ENCODE data around the gene TMEM45A.
"Not testable (repeated sequence)": the region's sequence is repeated elsewhere in the genome, so short reads cannot be mapped to it uniquely, and the experiment has no call there.

The TMEM45A gene

GRCh38 chr3:100483529-100483928 is 8.9 kb upstream of the TMEM45A start:
- DNase-seq (ENCODE audit: low read depth): no peak

GRCh38 chr3:100486808-100487207 is 5.6 kb upstream of the TMEM45A start:
- DNase-seq (ENCODE audit: low read depth): no peak

GRCh38 chr3:100489118-100489517 is 3.3 kb upstream of the TMEM45A start:
- no peak for DNase-seq (ENCODE audit: low read depth)

- no peak for DNase-seq (ENCODE audit: low read depth)
Measured at GRCh38 chr3:100496711-100497261, 4.4 kb downstream of the TMEM45A start.

- no peak for DNase-seq (ENCODE audit: low read depth)
Measured at GRCh38 chr3:100499651-100500050, 7.2 kb downstream of the TMEM45A start.

GRCh38 chr3:100500320-100500880 is 8.0 kb downstream of the TMEM45A start:
- DNase-seq (ENCODE audit: low read depth): no peak

- DNase-seq (ENCODE audit: low read depth): no peak
Measured at GRCh38 chr3:100503448-100503847, 11.0 kb downstream of the TMEM45A start.

- DNase-seq (ENCODE audit: low read depth): no peak
Measured at GRCh38 chr3:100506355-100506754, 13.9 kb downstream of the TMEM45A start.

GRCh38 chr3:100509818-100510217 is 17.4 kb downstream of the TMEM45A start:
- DNase-seq (ENCODE audit: low read depth): not testable (repeated sequence)

- DNase-seq (ENCODE audit: low read depth): no peak
Measured at GRCh38 chr3:100516232-100516631, 23.8 kb downstream of the TMEM45A start.

GRCh38 chr3:100516838-100517237 is 24.4 kb downstream of the TMEM45A start:
- no peak for DNase-seq (ENCODE audit: low read depth)

GRCh38 chr3:100517276-100517675 is 24.9 kb downstream of the TMEM45A start:
- DNase-seq (ENCODE audit: low read depth): no peak

- DNase-seq (ENCODE audit: low read depth): no peak
Measured at GRCh38 chr3:100518244-100518643, 25.8 kb downstream of the TMEM45A start.

- no peak for DNase-seq (ENCODE audit: low read depth)
Measured at GRCh38 chr3:100518983-100519382, 26.6 kb downstream of the TMEM45A start.

GRCh38 chr3:100521439-100521845 is 29.0 kb downstream of the TMEM45A start:
- DNase-seq (ENCODE audit: low read depth): no peak

- DNase-seq (ENCODE audit: low read depth): no peak
Measured at GRCh38 chr3:100522125-100522524, 29.7 kb downstream of the TMEM45A start.

GRCh38 chr3:100523050-100523760 is 30.8 kb downstream of the TMEM45A start:
- no peak for DNase-seq (ENCODE audit: low read depth)

- no peak for DNase-seq (ENCODE audit: low read depth)
Measured at GRCh38 chr3:100525753-100526612, 33.6 kb downstream of the TMEM45A start.

GRCh38 chr3:100526613-100527346 is 34.4 kb downstream of the TMEM45A start:
- no peak for DNase-seq (ENCODE audit: low read depth)

- DNase-seq (ENCODE audit: low read depth): no peak
Measured at GRCh38 chr3:100527347-100527735, 34.9 kb downstream of the TMEM45A start.

- DNase-seq (ENCODE audit: low read depth): no peak
Measured at GRCh38 chr3:100531093-100531492, 38.7 kb downstream of the TMEM45A start.

GRCh38 chr3:100532411-100532810 is 40.0 kb downstream of the TMEM45A start:
- DNase-seq (ENCODE audit: low read depth): no peak

Data from stimulated activated CD8-positive, alpha-beta memory T cell treated with anti-CD3 and anti-CD28 coated beads, Interleukin-7, amount 100 ng/mL, for 24 hours (primary cell).